Mucosa of descending colon (tissue), 3 donors: ENCODE data around the gene ATP13A2. TPM values are rescaled to one million over a fixed set of nuclear protein-coding genes. Genes with fewer than 3 reads are reported as not detected.

Experiments used
- ATAC-seq: fragments of 200-7000 bp; cut with Tn5 transposase; one replicate; pipeline ENCODE4 v1.9.1; 2020; ENCODE audit warnings: mild to moderate bottlenecking, moderate library complexity
- DNase-seq, 3 donors: peaks; one replicate each; pipeline ENCODE4 v3.0.0-alpha.2; 2020
- H3K36me3 ChIP-seq: fragments of 200-600 bp; one replicate; pipeline ENCODE4 v1.8.0; 2021; ENCODE audit warnings: low read depth, mild to moderate bottlenecking
- H3K4me1 ChIP-seq: fragments of 200-600 bp; one replicate; pipeline ENCODE4 v1.8.0; 2021; ENCODE audit warnings: low read depth, mild to moderate bottlenecking
- H3K4me3 ChIP-seq: fragments of 200-600 bp; one replicate; pipeline ENCODE4 v1.8.0; 2021; ENCODE audit warnings: mild to moderate bottlenecking
- H3K9me3 ChIP-seq: fragments of 200-600 bp; one replicate; pipeline ENCODE4 v1.8.0; 2021; ENCODE audit warnings: mild to moderate bottlenecking
- intact Hi-C, 2 donors: fragments of 100-400 bp; cut with DNase I in 1 of 2; cut with micrococcal nuclease in 1 of 2; formaldehyde crosslinking; loops; one replicate each; pipeline versions ENCODE4 v1.11.0 to v1.11.1; 2022; cut with DNase I, micrococcal nuclease
- total RNA-seq, 3 donors: library from RNA; stranded (reverse); fragmentation: NEBNext Ultra II Directional in 2 of 3; extraction: Animal tissue kit (Norgen Biotek cat#: 25700) in 2 of 3; gene quantifications; one replicate each; pipeline versions ENCODE4 v1.2.1 to v1.2.4, GENCODE V29; 2021 to 2023
- TF ChIP-seq, protein P1 (sequence below): fragments of 200-600 bp; IDR thresholded peaks from one replicate; pipeline ENCODE4 v1.8.0; 2022; ENCODE audit warnings: antibody characterized with exemption, mild to moderate bottlenecking
- donor health status: DM: no; HTN: no; CAD: no; lungs with moderate emphysema.
- donor health status: DM: no; HTN: no; CAD: no.
- donor health status: DM: no; HTN: yes; CAD: no.

ATP13A2 gene
- total RNA-seq, 3 donors from 2014 or later = 36.0 to 53.5 (median 44.1) TPM

DNA sequence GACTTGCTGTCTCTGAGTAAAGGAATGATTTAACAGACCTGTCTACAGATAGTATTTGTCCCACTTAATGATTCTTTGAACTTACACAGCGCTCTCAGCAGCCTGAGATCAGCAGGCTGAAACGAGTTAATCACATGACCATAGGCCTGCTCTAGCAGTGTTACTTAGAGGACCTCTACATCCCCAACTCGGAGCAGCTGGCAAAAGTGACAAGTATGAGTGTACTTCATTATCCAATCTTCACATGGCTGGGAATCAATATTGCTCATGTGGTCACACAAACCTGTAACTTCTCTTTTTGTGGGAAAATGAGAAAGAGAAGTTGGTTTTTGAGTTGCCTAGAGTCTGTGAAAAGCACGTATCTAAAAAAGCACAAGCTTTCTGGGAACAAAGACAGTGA is 11.4 kb upstream of the ATP13A2 start:
- Histone ChIP-seq H3K9me3 (no peaks in the 10 kb centered on the region), H3K4me1 (no peaks in the 10 kb centered on the region), H3K4me3 (no peak overlapping the region), H3K36me3 (peaks cover 20% of the 10 kb centered on the region)
- intact Hi-C loops = no loop called here
- TF ChIP-seq, protein P1, sequence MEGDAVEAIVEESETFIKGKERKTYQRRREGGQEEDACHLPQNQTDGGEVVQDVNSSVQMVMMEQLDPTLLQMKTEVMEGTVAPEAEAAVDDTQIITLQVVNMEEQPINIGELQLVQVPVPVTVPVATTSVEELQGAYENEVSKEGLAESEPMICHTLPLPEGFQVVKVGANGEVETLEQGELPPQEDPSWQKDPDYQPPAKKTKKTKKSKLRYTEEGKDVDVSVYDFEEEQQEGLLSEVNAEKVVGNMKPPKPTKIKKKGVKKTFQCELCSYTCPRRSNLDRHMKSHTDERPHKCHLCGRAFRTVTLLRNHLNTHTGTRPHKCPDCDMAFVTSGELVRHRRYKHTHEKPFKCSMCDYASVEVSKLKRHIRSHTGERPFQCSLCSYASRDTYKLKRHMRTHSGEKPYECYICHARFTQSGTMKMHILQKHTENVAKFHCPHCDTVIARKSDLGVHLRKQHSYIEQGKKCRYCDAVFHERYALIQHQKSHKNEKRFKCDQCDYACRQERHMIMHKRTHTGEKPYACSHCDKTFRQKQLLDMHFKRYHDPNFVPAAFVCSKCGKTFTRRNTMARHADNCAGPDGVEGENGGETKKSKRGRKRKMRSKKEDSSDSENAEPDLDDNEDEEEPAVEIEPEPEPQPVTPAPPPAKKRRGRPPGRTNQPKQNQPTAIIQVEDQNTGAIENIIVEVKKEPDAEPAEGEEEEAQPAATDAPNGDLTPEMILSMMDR = no peak
- no peak for DNase-seq
- no peak for ATAC-seq

DNA sequence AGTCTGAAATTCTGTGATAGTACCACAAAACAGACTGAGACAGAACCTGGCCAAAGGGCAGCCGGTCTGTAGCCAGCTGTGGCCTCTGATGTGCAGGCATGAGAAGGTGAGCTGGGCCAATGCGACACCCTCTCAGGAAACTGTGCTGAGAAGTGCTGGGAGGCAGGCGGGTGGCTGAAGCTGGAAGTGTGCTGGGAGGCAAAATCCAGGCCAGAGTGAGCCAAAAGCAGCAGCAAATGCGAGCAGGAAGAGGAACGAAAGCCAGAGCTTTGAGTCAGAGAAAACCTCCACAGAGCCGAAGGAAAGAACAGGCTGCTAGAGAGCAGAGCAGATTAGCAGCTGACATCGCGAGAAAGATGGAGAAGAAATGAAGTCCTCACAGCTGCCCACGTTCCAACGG is 10.2 kb upstream of the ATP13A2 start:
- H3K4me1 ChIP-seq = no peaks in the 10 kb centered on the region
- ATAC-seq (no peak), DNase-seq (no peak)
- no peaks in the 10 kb centered on the region for H3K9me3 ChIP-seq
- intact Hi-C loops = no loop called here
- H3K4me3 ChIP-seq = no peak overlapping the region
- H3K36me3 ChIP-seq = peaks cover 22% of the 10 kb centered on the region
- TF ChIP-seq, protein P1 = no peak

DNA sequence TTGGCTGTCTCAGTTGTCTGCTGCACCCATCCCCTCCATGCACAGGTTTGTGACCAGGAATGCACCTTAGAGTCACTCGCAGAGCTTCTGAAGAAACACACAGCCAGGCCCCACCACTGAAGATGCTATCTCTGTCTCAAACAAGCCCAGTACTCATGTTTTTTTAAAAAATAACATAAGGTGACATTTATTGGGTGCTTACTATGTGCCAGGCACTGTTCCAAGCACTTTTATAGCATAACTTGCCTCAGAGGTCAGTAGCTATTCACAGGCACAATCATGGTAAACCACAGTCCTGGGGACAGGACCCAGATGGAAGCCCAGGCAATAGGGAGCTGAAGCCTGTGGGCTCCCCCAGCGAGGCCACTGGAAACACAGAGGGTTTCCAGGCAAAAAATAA is 8.8 kb upstream of the ATP13A2 start:
- intact Hi-C loops = no loop called here
- TF ChIP-seq, protein P1 = no peak
- Histone ChIP-seq H3K9me3 (no peaks in the 10 kb centered on the region), H3K36me3 (peaks cover 22% of the 10 kb centered on the region), H3K4me1 (no peaks in the 10 kb centered on the region), H3K4me3 (no peak overlapping the region)
- ATAC-seq (no peak), DNase-seq (no peak)

DNA sequence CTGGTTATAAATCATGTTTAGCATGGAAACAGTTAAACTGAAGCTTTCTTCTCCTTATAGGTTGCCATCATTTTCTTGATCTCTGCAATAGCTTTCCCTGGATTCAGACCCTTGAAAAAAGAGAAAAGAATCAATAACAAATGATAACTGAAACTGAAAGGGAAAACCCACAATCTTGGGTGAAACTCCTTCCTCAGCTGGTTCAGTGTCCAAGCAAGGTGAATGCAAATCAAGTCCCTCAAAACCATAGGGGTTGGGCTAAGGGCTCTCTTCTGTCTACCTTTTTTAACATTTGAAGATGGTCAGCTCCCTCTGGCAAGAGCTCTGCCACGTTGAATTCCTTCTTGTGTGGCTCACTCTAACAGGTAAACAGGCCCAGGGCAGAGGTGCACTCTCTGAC is 7.1 kb upstream of the ATP13A2 start:
- TF ChIP-seq, protein P1 = no peak
- intact Hi-C loops = no loop called here
- H3K4me1 ChIP-seq = no peaks in the 10 kb centered on the region
- peaks cover 22% of the 10 kb centered on the region for H3K36me3 ChIP-seq
- H3K9me3 ChIP-seq = no peaks in the 10 kb centered on the region
- no peak overlapping the region for H3K4me3 ChIP-seq
- DNase-seq (no peak), ATAC-seq (no peak)

DNA sequence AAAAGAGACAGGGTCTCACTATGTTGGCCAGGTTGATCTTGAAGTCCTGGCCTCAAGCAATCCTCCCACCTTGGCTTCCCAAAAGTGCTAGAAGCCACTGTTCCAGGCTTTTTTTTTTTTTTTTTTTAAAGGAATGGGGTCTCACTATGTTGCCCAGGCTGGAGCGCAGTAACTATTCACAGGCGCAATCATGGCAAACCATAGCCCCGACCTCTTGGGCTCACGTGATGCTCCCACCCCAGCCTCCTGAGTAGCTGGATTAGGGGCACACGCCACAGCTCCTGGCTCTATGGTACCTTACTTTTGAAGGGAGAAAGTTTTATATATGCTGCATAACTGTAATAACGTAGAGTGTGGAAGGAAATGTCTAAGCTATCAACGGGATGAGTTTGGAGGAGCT is 5.7 kb upstream of the ATP13A2 start:
- no peak overlapping the region for H3K4me3 ChIP-seq
- peaks cover under 1% of the 10 kb centered on the region for H3K4me1 ChIP-seq
- intact Hi-C loops = no loop called here
- no peaks in the 10 kb centered on the region for H3K9me3 ChIP-seq
- no peak for DNase-seq
- peaks cover 19% of the 10 kb centered on the region for H3K36me3 ChIP-seq
- no peak for ATAC-seq
- TF ChIP-seq, protein P1 = no peak

DNA sequence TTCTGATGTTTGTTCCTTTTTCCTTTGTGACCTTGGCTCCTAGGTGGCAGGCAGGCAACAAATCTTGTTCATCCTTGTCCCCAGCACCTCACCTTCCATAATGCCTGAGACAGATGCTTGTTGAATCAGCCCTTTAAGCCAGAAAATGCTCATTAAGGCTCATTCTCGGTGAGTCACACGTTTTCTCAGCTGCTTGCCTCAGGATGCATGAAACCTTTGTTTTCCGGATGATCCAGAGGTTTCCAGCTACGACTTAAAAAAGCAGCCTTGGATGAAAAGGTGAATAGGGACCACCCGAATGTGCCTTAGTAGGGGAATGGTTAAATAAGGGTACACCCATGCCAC is 4.6 kb upstream of the ATP13A2 start:
- peaks cover 10% of the 10 kb centered on the region for H3K36me3 ChIP-seq
- intact Hi-C loops = no loop called here
- ATAC-seq = no peak
- TF ChIP-seq, protein P1 = no peak
- H3K4me3 ChIP-seq = no peak overlapping the region
- H3K9me3 ChIP-seq = no peaks in the 10 kb centered on the region
- peaks cover 4% of the 10 kb centered on the region for H3K4me1 ChIP-seq
- no peak for DNase-seq
